HepG2 (cell line): ENCODE measurements around the gene BCAS3. TPM values are rescaled to one million over a fixed set of nuclear protein-coding genes. Genes with fewer than 3 reads are reported as not detected.

Experiments
- ATAC-seq: fragments of 200-7000 bp; cut with Tn5 transposase; 3 replicates; pipeline ENCODE4 v1.9.1; 2020; ENCODE audit warnings: mild to moderate bottlenecking, moderate library complexity
- BruUV-seq: library from RNA; stranded (reverse); fragments of 400-500 nt; replicated peaks from 2 replicates; lab custom pipeline; 2021; lab: Mats Ljungman, UMichigan
- CTCF ChIA-PET: fragments of 300-600 bp; formaldehyde crosslinking; extraction: SDS; loops from one replicate; lab custom pipeline; 2021; ENCODE audit warnings: low total read pairs, inconsistent platforms, low intra/inter-chr PET ratio; lab: Yijun Ruan, JAX
- POLR2A ChIA-PET: fragments of 350-600 bp; sonication (Branson Sonifier 250); formaldehyde crosslinking; loops from one replicate; lab custom pipeline; 2020; ENCODE audit warnings: antibody characterized with exemption, inconsistent platforms; lab: Yijun Ruan, JAX
- DNase-seq: peaks from one replicate; pipeline ENCODE4 v3.0.0-alpha.2; 2015; ENCODE audit warnings: low spot score
- FAIRE-seq: peaks from 3 replicates; lab custom pipeline; 2011; peaks lifted over from hg19 to GRCh38; lab: Jason Lieb, UNC
- H2AFZ ChIP-seq: one replicate; pipeline ENCODE4 v1.6.1; 2011; ENCODE audit warnings: low read length, inconsistent platforms
- H3K27ac ChIP-seq: fragments of 300-600 bp; 3 replicates; pipeline ENCODE4 v1.8.0; 2011; ENCODE audit warnings: mixed run types, mild to moderate bottlenecking, mixed read lengths, low read length, inconsistent platforms; ENCODE audit not compliant: insufficient read depth; ENCODE audit errors: extremely low read length
- H3K27me3 ChIP-seq, 2 experiments: fragments of 200-600 bp in 1 of 2; 2 replicates in 1 of 2; 3 replicates in 1 of 2; pipeline versions ENCODE4 v1.6.0 to v1.8.0; 2011; ENCODE audit warnings: low read length in 2 of 2, mild to moderate bottlenecking in 2 of 2, moderate library complexity in 2 of 2, inconsistent platforms in 1 of 2; ENCODE audit not compliant: insufficient read depth in 2 of 2, control insufficient read depth in 1 of 2
- H3K36me3 ChIP-seq, 2 experiments: fragments of 200-600 bp in 1 of 2; replicated peaks in 1 of 2; 2 replicates in 1 of 2; 3 replicates in 1 of 2; pipeline versions ENCODE4 v1.5.1 to v1.8.0; 2011; ENCODE audit warnings: low read length in 2 of 2, inconsistent platforms in 1 of 2; ENCODE audit not compliant: insufficient read depth in 2 of 2, control insufficient read depth in 1 of 2
- H3K4me1 ChIP-seq: 2 replicates; pipeline ENCODE4 v1.5.1; 2012; ENCODE audit warnings: low read length, inconsistent platforms; ENCODE audit not compliant: insufficient read depth
- H3K4me2 ChIP-seq: 2 replicates; pipeline ENCODE4 v1.6.0; 2011; ENCODE audit warnings: low read depth, low read length, inconsistent platforms
- H3K4me3 ChIP-seq, 3 experiments: fragments of 200-600 bp in 1 of 3; sonication (generic), shearing (Covaris generic) in 1 of 3; replicated peaks in 1 of 3; 2 replicates each; pipeline ENCODE4 v1.5.1; 2011 to 2016; ENCODE audit warnings: low read length in 3 of 3, inconsistent platforms in 2 of 3, low read depth in 2 of 3, mild to moderate bottlenecking in 2 of 3, control low read depth in 1 of 3, mixed read lengths in 1 of 3; ENCODE audit not compliant: insufficient read depth in 1 of 3
- H3K79me2 ChIP-seq: one replicate; pipeline ENCODE4 v1.6.1; 2011; ENCODE audit warnings: low read length, inconsistent platforms; ENCODE audit not compliant: insufficient read depth
- H3K9ac ChIP-seq: 2 replicates; pipeline ENCODE4 v1.6.0; 2011; ENCODE audit warnings: mild to moderate bottlenecking, low read depth, low read length, inconsistent platforms; ENCODE audit not compliant: insufficient read depth
- H3K9me3 ChIP-seq: 2 replicates; pipeline ENCODE4 v1.5.1; 2012; ENCODE audit warnings: mild to moderate bottlenecking, low read length
- H4K20me1 ChIP-seq: 2 replicates; pipeline ENCODE4 v1.6.0; 2011; ENCODE audit warnings: inconsistent platforms, mild to moderate bottlenecking, low read length, moderate library complexity; ENCODE audit not compliant: insufficient read depth
- ATF7 ChIP-seq, 2 experiments: fragments of 450-650 bp in 1 of 2; sonication (generic) in 1 of 2; formaldehyde crosslinking in 1 of 2; IDR thresholded peaks; 2 replicates each; pipeline versions ENCODE4 v1.4.0 to v1.6.1; 2016 to 2020; ENCODE audit warnings: antibody characterized with exemption in 1 of 2, mild to moderate bottlenecking in 1 of 2, missing genetic modification reagents in 1 of 2
- CENPT ChIP-seq: sonication (generic); formaldehyde crosslinking; IDR thresholded peaks from 2 replicates; pipeline ENCODE4 v1.8.0; 2022; ENCODE audit warnings: low read depth, mild to moderate bottlenecking, moderate library complexity, missing genetic modification reagents
- RBFOX2 ChIP-seq: fragments of 200-400 bp; formaldehyde crosslinking; IDR thresholded peaks from 2 replicates; pipeline ENCODE4 v1.6.1; 2017; ENCODE audit warnings: low read depth, mild to moderate bottlenecking, low read length
- THYN1 ChIP-seq: sonication (generic); formaldehyde crosslinking; IDR thresholded peaks from 2 replicates; pipeline ENCODE4 v1.8.1; 2023; ENCODE audit warnings: low read depth, mild to moderate bottlenecking, moderate library complexity, missing genetic modification reagents, borderline replicate concordance
- ZNF138 ChIP-seq: sonication (generic); formaldehyde crosslinking; IDR thresholded peaks from 2 replicates; pipeline ENCODE4 v1.5.0; 2020; ENCODE audit warnings: mild to moderate bottlenecking, low read depth, missing genetic modification reagents
- ZNF235 ChIP-seq: sonication (generic); formaldehyde crosslinking; IDR thresholded peaks from 2 replicates; pipeline ENCODE4 v1.8.1; 2023; ENCODE audit warnings: mild to moderate bottlenecking, missing genetic modification reagents, borderline replicate concordance
- WGBS: methylation state at CpG from one replicate; pipeline ENCODE4 v1.1.6; 2017; ENCODE audit warnings: low lambda C conversion rate; 5-methylcytosine and 5-hydroxymethylcytosine counted together
- in situ Hi-C: cut with HindIII; loops from 2 replicates; pipeline ENCODE4 v1.10.0; 2017; ENCODE audit warnings: low pct_unique_long_range_greater_than_20kb; ENCODE audit not compliant: extremely low pct_ligation_motif_present
- intact Hi-C: fragments of 100-400 bp; cut with micrococcal nuclease; formaldehyde crosslinking; loops from one replicate; pipeline ENCODE4 v1.10.0; 2022; ENCODE audit not compliant: unreplicated experiment
- polyA plus RNA-seq, 8 experiments: library from polyadenylated mRNA; depleted of rRNA in 3 of 8; stranded (reverse) in 7 of 8; unstranded in 1 of 8; fragments of >200 nt; fragmentation: Illumina TruSeq in 4 of 8; extraction: Trizol in 4 of 8; gene quantifications; 2 replicates each; pipeline versions ENCODE4 v1.2.1 to v1.2.3, GENCODE V29; 2011 to 2016; ENCODE audit warnings: low read depth in 4 of 8, missing spikeins in 1 of 8, mixed read lengths in 1 of 8; ENCODE audit not compliant: insufficient read depth in 1 of 8
- total RNA-seq, 5 experiments: library from RNA; depleted of rRNA; stranded (reverse); fragments of >200 nt; fragmentation: Illumina TruSeq; extraction: Trizol; gene quantifications; 2 replicates each; pipeline ENCODE4 v1.2.3, GENCODE V29; 2016; ENCODE audit warnings: low read depth in 1 of 5
- TF ChIP-seq, protein P1 (sequence below): sonication (generic); formaldehyde crosslinking; IDR thresholded peaks from 2 replicates; pipeline ENCODE4 v1.4.0; 2020; ENCODE audit warnings: missing genetic modification reagents, borderline replicate concordance
- TF ChIP-seq, protein P2 (sequence below): sonication (generic); formaldehyde crosslinking; IDR thresholded peaks from 2 replicates; pipeline ENCODE4 v1.4.0; 2020; ENCODE audit warnings: mild to moderate bottlenecking, missing genetic modification reagents
- TF ChIP-seq, protein P3 (sequence below): sonication (generic); formaldehyde crosslinking; IDR thresholded peaks from 2 replicates; pipeline ENCODE4 v1.5.0; 2020; ENCODE audit warnings: mild to moderate bottlenecking, missing genetic modification reagents
- TF ChIP-seq, protein P4 (sequence below): sonication (generic); formaldehyde crosslinking; IDR thresholded peaks from 2 replicates; pipeline ENCODE4 v1.5.0; 2020; ENCODE audit warnings: missing genetic modification reagents, mild to moderate bottlenecking, borderline replicate concordance

The BCAS3 gene
- total and polyA plus RNA-seq, 2 of the 13 experiments (the other 11 are each of a cell fraction or from before 2014, with no cell fraction given), result 10.7 to 11.2 TPM

DNA sequence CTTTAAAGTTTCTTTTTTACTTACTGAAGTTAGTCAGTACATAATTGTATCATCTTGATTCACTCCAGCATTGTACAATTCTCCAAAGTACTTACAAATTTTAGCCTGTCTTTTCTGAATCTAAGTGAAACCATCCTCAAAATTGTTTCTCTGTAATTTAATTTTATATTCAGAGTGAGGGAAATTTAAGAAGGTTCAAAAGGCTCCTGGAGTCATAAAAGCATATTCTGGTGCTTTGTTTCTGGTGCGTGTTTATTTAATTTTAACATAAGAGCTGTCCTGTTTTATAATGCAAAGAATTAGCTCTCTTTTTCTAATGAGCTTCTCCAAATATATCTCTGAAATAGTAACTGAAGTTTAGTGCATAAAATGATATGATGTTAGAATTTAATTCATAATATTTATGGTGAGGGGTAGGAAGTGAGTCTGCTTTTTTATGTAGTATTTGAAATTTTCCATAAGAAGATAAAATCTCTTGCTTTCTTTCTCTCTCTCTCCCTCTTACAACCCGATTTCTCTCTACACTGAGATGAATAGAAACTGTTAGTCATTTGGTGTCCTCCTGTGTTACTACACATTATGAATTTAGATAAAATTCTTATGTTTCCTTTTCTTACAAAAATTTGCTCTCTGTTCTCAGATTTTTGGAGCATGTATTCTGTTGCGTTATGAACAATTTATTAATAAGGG lies 339.8 kb downstream of the BCAS3 start:
- Histone ChIP-seq H4K20me1 (no peaks in the 10 kb centered on the region), H3K4me2 (no peak overlapping the region), H3K4me3 (no peak overlapping the region), H3K9me3 (no peaks in the 10 kb centered on the region), H3K27ac (no peak overlapping the region), H3K27me3 (no peaks in the 10 kb centered on the region), H3K9ac (no peak overlapping the region), H2AFZ (no peak overlapping the region), H3K79me2 (no peaks in the 10 kb centered on the region), H3K36me3 (no peaks in the 10 kb centered on the region), H3K4me1 (no peaks in the 10 kb centered on the region)
- WGBS, result 79% methylated on average over 3 of the region's 3 CpGs
- ChIA-PET CTCF (no interaction called here), POLR2A (no interaction called here)
- BruUV-seq, result no TSS peak
- intact Hi-C loops, result no loop called here
- ATAC-seq (no peak), FAIRE-seq (no peak), DNase-seq (no peak)
- in situ Hi-C loops, result loop anchor here (25.0 kb wide), 1 partner anchor 820 kb away; no protein-coding TSS in a partner anchor
- no peak for TF ChIP-seq ZNF235 (CRISPR knock-in tag)
- TF ChIP-seq ZNF138, result no peak
- TF ChIP-seq ATF7 (IDR thresholded peaks at IDR 0.05), result no peak
- no peak for TF ChIP-seq ATF7 (CRISPR knock-in tag; IDR thresholded peaks at IDR 0.05)
- TF ChIP-seq RBFOX2, result no peak
- TF ChIP-seq CENPT (CRISPR knock-in tag), result no peak
- TF ChIP-seq, protein P1, sequence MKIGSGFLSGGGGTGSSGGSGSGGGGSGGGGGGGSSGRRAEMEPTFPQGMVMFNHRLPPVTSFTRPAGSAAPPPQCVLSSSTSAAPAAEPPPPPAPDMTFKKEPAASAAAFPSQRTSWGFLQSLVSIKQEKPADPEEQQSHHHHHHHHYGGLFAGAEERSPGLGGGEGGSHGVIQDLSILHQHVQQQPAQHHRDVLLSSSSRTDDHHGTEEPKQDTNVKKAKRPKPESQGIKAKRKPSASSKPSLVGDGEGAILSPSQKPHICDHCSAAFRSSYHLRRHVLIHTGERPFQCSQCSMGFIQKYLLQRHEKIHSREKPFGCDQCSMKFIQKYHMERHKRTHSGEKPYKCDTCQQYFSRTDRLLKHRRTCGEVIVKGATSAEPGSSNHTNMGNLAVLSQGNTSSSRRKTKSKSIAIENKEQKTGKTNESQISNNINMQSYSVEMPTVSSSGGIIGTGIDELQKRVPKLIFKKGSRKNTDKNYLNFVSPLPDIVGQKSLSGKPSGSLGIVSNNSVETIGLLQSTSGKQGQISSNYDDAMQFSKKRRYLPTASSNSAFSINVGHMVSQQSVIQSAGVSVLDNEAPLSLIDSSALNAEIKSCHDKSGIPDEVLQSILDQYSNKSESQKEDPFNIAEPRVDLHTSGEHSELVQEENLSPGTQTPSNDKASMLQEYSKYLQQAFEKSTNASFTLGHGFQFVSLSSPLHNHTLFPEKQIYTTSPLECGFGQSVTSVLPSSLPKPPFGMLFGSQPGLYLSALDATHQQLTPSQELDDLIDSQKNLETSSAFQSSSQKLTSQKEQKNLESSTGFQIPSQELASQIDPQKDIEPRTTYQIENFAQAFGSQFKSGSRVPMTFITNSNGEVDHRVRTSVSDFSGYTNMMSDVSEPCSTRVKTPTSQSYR, result no peak
- TF ChIP-seq, protein P2, sequence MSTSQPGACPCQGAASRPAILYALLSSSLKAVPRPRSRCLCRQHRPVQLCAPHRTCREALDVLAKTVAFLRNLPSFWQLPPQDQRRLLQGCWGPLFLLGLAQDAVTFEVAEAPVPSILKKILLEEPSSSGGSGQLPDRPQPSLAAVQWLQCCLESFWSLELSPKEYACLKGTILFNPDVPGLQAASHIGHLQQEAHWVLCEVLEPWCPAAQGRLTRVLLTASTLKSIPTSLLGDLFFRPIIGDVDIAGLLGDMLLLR (CRISPR knock-in tag), result no peak
- TF ChIP-seq THYN1 (CRISPR knock-in tag), result no peak
- TF ChIP-seq, protein P3, sequence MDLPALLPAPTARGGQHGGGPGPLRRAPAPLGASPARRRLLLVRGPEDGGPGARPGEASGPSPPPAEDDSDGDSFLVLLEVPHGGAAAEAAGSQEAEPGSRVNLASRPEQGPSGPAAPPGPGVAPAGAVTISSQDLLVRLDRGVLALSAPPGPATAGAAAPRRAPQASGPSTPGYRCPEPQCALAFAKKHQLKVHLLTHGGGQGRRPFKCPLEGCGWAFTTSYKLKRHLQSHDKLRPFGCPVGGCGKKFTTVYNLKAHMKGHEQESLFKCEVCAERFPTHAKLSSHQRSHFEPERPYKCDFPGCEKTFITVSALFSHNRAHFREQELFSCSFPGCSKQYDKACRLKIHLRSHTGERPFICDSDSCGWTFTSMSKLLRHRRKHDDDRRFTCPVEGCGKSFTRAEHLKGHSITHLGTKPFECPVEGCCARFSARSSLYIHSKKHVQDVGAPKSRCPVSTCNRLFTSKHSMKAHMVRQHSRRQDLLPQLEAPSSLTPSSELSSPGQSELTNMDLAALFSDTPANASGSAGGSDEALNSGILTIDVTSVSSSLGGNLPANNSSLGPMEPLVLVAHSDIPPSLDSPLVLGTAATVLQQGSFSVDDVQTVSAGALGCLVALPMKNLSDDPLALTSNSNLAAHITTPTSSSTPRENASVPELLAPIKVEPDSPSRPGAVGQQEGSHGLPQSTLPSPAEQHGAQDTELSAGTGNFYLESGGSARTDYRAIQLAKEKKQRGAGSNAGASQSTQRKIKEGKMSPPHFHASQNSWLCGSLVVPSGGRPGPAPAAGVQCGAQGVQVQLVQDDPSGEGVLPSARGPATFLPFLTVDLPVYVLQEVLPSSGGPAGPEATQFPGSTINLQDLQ (CRISPR knock-in tag), result no peak
- TF ChIP-seq, protein P4, sequence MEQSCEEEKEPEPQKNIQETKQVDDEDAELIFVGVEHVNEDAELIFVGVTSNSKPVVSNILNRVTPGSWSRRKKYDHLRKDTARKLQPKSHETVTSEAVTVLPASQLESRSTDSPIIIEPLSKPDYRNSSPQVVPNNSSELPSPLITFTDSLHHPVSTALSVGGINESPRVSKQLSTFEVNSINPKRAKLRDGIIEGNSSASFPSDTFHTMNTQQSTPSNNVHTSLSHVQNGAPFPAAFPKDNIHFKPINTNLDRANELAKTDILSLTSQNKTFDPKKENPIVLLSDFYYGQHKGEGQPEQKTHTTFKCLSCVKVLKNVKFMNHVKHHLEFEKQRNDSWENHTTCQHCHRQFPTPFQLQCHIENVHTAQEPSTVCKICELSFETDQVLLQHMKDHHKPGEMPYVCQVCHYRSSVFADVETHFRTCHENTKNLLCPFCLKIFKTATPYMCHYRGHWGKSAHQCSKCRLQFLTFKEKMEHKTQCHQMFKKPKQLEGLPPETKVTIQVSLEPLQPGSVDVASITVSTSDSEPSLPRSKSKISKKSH (CRISPR knock-in tag), result no peak
